Activated CD4-positive, CD25-positive, alpha-beta regulatory T cell treated with anti-CD3 and anti-CD28 coated beads, Interleukin-2, amount 50 U/mL, for 24 hours (primary cell): ENCODE data around the gene EAF1.
"Not testable (repeated sequence)": the region's sequence is repeated elsewhere in the genome, so short reads cannot be mapped to it uniquely, and the experiment has no call there.

ENCODE experiments used
- ATAC-seq, 2 donors: fragments of 150-1000 bp; cut with Tn5 transposase; one replicate each; pipeline ENCODE4 v1.10.0; 2021; ENCODE audit warnings: mild to moderate bottlenecking in 1 of 2, moderate library complexity in 1 of 2

Gene EAF1

GRCh38 chr3:15409239-15409638, 18.2 kb upstream of the EAF1 start:
- no peak for ATAC-seq

GRCh38 chr3:15409774-15410173, 17.6 kb upstream of the EAF1 start:
- ATAC-seq, result no peak

- not testable (repeated sequence) for ATAC-seq
These were observed 16.4 kb upstream of the EAF1 start for GRCh38 chr3:15410966-15411365.

GRCh38 chr3:15420871-15421270, 6.5 kb upstream of the EAF1 start:
- ATAC-seq, result no peak

- no peak for ATAC-seq
These were observed 749 bp upstream of the EAF1 start for GRCh38 chr3:15426579-15427118.

- ATAC-seq, result no peak
These were observed 583 bp downstream of the EAF1 start for GRCh38 chr3:15427981-15428380.

GRCh38 chr3:15428539-15428938, 1.1 kb downstream of the EAF1 start:
- peak; percentile 77 to 79 for ATAC-seq

- ATAC-seq, result no peak
These were observed 1.7 kb downstream of the EAF1 start for GRCh38 chr3:15429080-15429479.

GRCh38 chr3:15430624-15431023, 3.2 kb downstream of the EAF1 start:
- no peak for ATAC-seq

GRCh38 chr3:15431256-15431837, 3.9 kb downstream of the EAF1 start:
- no peak for ATAC-seq

- no peak for ATAC-seq
These were observed 6.1 kb downstream of the EAF1 start for GRCh38 chr3:15433531-15433930.

- ATAC-seq, result no peak
These were observed 7.4 kb downstream of the EAF1 start for GRCh38 chr3:15434756-15435155.

- ATAC-seq, result no peak
These were observed 8.8 kb downstream of the EAF1 start for GRCh38 chr3:15436246-15436645.

GRCh38 chr3:15438983-15439382, 11.6 kb downstream of the EAF1 start:
- no peak for ATAC-seq

- no peak for ATAC-seq
These were observed 12.1 kb downstream of the EAF1 start for GRCh38 chr3:15439476-15439875.

GRCh38 chr3:15440891-15441290, 13.5 kb downstream of the EAF1 start:
- ATAC-seq, result no peak

GRCh38 chr3:15443826-15444524, 16.6 kb downstream of the EAF1 start:
- ATAC-seq, result no peak

GRCh38 chr3:15449489-15450224, 22.3 kb downstream of the EAF1 start:
- ATAC-seq, result no peak

- no peak for ATAC-seq
These were observed 23.2 kb downstream of the EAF1 start for GRCh38 chr3:15450438-15451215.

GRCh38 chr3:15451216-15452113, 24.1 kb downstream of the EAF1 start:
- no peak for ATAC-seq

GRCh38 chr3:15452156-15452555, 24.8 kb downstream of the EAF1 start:
- no peak for ATAC-seq

- no peak for ATAC-seq
These were observed 25.6 kb downstream of the EAF1 start for GRCh38 chr3:15452961-15453360.
